Lower leg skin (tissue), 4 donors: ENCODE data around the gene CYB5R4. TPM values are rescaled to one million over a fixed set of nuclear protein-coding genes. Genes with fewer than 3 reads are reported as not detected.

ENCODE experiments used
- DNase-seq, 2 donors: peaks; one replicate each; pipeline ENCODE4 v3.0.0-alpha.2; 2019; ENCODE audit warnings: low spot score in 2 of 2
- H3K4me3 ChIP-seq: fragments of 200-600 bp; sonication (generic); 2 replicates; pipeline ENCODE4 v1.5.1; 2017; ENCODE audit warnings: mild to moderate bottlenecking, low read depth; ENCODE audit not compliant: poor library complexity, severe bottlenecking
- CTCF ChIP-seq, 3 donors: fragments of 450-650 bp; IDR thresholded peaks; one replicate each; pipeline ENCODE4 v1.5.1; 2016; ENCODE audit warnings: antibody characterized with exemption in 3 of 3, mild to moderate bottlenecking in 3 of 3, moderate library complexity in 2 of 3
- POLR2A ChIP-seq, 2 donors: fragments of 450-650 bp; IDR thresholded peaks; one replicate each; pipeline ENCODE4 v1.6.1; 2016 to 2017; ENCODE audit warnings: antibody characterized with exemption in 2 of 2, mild to moderate bottlenecking in 1 of 2, moderate library complexity in 1 of 2
- WGBS, 2 donors: methylation state at CpG; one replicate each; pipeline ENCODE4 v1.1.5; 2018; 5-methylcytosine and 5-hydroxymethylcytosine counted together
- intact Hi-C: fragments of 100-400 bp; cut with DNase I; formaldehyde crosslinking; loops from one replicate; pipeline ENCODE4 v1.15.0; 2023; ENCODE audit warnings: low total_unique reads
- total RNA-seq, 4 donors: library from RNA; depleted of rRNA; stranded (reverse); fragments of >200 nt; gene quantifications; one replicate each; pipeline ENCODE4 v1.1.0, GENCODE V29; 2016

Gene CYB5R4
- total RNA-seq, 4 donors from 2014 or later: 4.8 to 14.6 (median 7.2) TPM

GRCh38 chr6:83824831-83825230 lies 34.7 kb upstream of the CYB5R4 start:
- TF ChIP-seq CTCF (IDR thresholded peaks at IDR 0.05) (no peak), POLR2A (IDR thresholded peaks at IDR 0.05) (no peak)
- WGBS, 2 donors: 47 to 50% methylated on average over 2 of the region's 2 CpGs
- no peak for DNase-seq
- no peak overlapping the region for H3K4me3 ChIP-seq
- intact Hi-C loops: no loop called here

GRCh38 chr6:83827050-83827449 lies 32.4 kb upstream of the CYB5R4 start:
- WGBS, 2 donors: 43 to 58% methylated on average over 2 of the region's 2 CpGs
- no peak for DNase-seq
- intact Hi-C loops: no loop called here

GRCh38 chr6:83838727-83839126 lies 20.8 kb upstream of the CYB5R4 start:
- H3K4me3 ChIP-seq: no peak overlapping the region
- intact Hi-C loops: no loop called here
- no peak for DNase-seq
- WGBS, 2 donors: 79 to 81% methylated on average over 6 of the region's 6 CpGs
- no peak for TF ChIP-seq POLR2A (IDR thresholded peaks at IDR 0.05)
- TF ChIP-seq CTCF (IDR thresholded peaks at IDR 0.05): no peak

More at GRCh38 chr6:83827050-83827449, 32.4 kb upstream of the CYB5R4 start:
- TF ChIP-seq POLR2A (IDR thresholded peaks at IDR 0.05) (no peak), CTCF (IDR thresholded peaks at IDR 0.05) (no peak)
- no peak overlapping the region for H3K4me3 ChIP-seq

GRCh38 chr6:83844170-83844569 lies 15.3 kb upstream of the CYB5R4 start:
- H3K4me3 ChIP-seq: no peak overlapping the region
- TF ChIP-seq POLR2A (IDR thresholded peaks at IDR 0.05) (no peak), CTCF (IDR thresholded peaks at IDR 0.05) (no peak)
- no peak for DNase-seq
- WGBS, 2 donors: 89 to 91% methylated on average over 3 of the region's 3 CpGs
- intact Hi-C loops: no loop called here

- WGBS, 2 donors: 48 to 70% methylated on average over 1 of the region's 1 CpG
- intact Hi-C loops: no loop called here
- TF ChIP-seq CTCF (IDR thresholded peaks at IDR 0.05) (no peak), POLR2A (IDR thresholded peaks at IDR 0.05) (no peak)
These were observed 13.2 kb upstream of the CYB5R4 start for GRCh38 chr6:83846291-83846690.

GRCh38 chr6:83847179-83847578 lies 12.3 kb upstream of the CYB5R4 start:
- intact Hi-C loops: no loop called here
- TF ChIP-seq POLR2A (IDR thresholded peaks at IDR 0.05) (no peak), CTCF (IDR thresholded peaks at IDR 0.05) (no peak)
- DNase-seq: no peak
- no peak overlapping the region for H3K4me3 ChIP-seq

More at GRCh38 chr6:83846291-83846690, 13.2 kb upstream of the CYB5R4 start:
- DNase-seq: no peak
- H3K4me3 ChIP-seq: no peak overlapping the region
